SJSA1 (cell line): Measurements from ENCODE around the gene DPEP2. TPM values are rescaled to one million over a fixed set of nuclear protein-coding genes. Genes with fewer than 3 reads are reported as not detected.
"Not testable (repeated sequence)": the region's sequence is repeated elsewhere in the genome, so short reads cannot be mapped to it uniquely, and the experiment has no call there.

Source experiments
- DNase-seq, 2 experiments: peaks; one replicate each; pipeline ENCODE4 v3.0.0-alpha.2; 2015 to 2020; ENCODE audit warnings: low spot score in 2 of 2, low read depth in 1 of 2
- H3K27ac ChIP-seq: fragments of 250-450 bp; sonication (Bioruptor Pico); 2 replicates; pipeline ENCODE4 v1.5.1; 2020; ENCODE audit warnings: mild to moderate bottlenecking, moderate library complexity
- H3K27me3 ChIP-seq: fragments of 250-450 bp; sonication (Bioruptor Pico); replicated peaks from 2 replicates; pipeline ENCODE4 v1.5.1; 2020; ENCODE audit warnings: mild to moderate bottlenecking, moderate library complexity
- H3K36me3 ChIP-seq: fragments of 250-450 bp; sonication (Bioruptor Pico); 2 replicates; pipeline ENCODE4 v1.5.1; 2020; ENCODE audit warnings: mild to moderate bottlenecking
- H3K4me1 ChIP-seq: fragments of 250-450 bp; sonication (Bioruptor Pico); replicated peaks from 2 replicates; pipeline ENCODE4 v1.6.1; 2021; ENCODE audit warnings: mild to moderate bottlenecking
- H3K4me3 ChIP-seq: fragments of 250-450 bp; sonication (Bioruptor Pico); 2 replicates; pipeline ENCODE4 v1.5.1; 2020; ENCODE audit warnings: mild to moderate bottlenecking
- H3K9me3 ChIP-seq: fragments of 250-450 bp; sonication (Bioruptor Pico); replicated peaks from 2 replicates; pipeline ENCODE4 v1.5.1; 2020; ENCODE audit warnings: mild to moderate bottlenecking
- total RNA-seq: library from RNA; depleted of rRNA; stranded (reverse); fragments of >200 nt; shearing (Covaris generic); gene quantifications from 2 replicates; pipeline ENCODE4 v1.2.3, GENCODE V29; 2014

The DPEP2 gene
- total RNA-seq, 1 experiment from 2014 or later = 0.18 TPM

DNA sequence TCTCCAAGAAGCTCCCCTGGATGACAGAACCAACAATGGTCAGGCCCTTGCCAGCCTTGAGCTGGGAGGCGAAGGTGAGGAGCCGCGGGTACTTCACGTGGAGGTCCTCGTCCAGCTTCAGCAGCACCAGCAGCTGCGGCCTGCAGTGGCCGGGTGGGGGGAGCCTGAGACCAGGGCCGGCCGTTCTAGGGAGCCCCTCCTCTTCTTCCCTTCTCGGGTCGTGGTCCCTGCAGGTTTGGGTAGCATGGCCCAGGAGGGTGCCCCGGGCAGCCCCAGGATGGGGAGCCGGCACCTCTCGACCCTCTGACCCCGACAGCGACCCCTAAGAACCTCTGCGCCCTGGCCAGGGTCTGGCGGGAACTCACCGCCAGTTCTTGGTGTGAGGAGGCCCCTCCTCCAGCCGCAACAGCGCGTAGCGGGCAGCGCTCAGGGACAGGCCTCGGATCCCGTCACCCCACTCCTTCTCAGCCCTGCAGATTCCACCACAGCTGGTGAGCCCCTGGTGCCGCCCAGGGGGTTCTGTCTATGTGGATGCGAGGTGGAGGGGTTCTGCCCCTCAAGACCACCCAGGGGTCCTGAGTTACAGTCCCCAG, 52.2 kb downstream of the DPEP2 start:
- no peak overlapping the region for H3K4me3 ChIP-seq
- no peaks in the 10 kb centered on the region for H3K27me3 ChIP-seq
- H3K27ac ChIP-seq = no peak overlapping the region
- H3K9me3 ChIP-seq = no peaks in the 10 kb centered on the region
- H3K4me1 ChIP-seq = no peaks in the 10 kb centered on the region
- peaks cover 100% of the 10 kb centered on the region for H3K36me3 ChIP-seq
- DNase-seq = no peak

DNA sequence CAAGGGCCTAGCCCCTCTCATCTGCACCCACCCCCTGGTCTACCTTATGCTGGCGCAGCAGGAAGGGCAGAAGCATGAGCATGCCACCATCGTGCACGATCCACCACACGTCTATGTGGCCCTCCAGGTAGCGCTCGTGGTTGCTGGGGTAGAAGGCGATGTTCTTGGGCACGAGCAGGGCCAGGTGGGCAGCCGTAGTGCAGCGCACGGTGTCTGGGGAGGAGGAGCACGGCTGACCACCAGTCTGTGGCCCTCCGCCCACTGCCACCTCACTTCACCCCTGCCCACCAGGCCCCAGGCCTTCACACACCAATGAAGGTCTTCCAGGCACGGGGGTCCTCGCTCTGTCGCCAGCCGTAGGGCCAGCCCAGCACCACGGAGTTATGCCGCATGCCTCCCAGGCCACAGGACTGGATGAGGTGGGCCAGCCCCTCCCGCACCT, 53.1 kb downstream of the DPEP2 start:
- Histone ChIP-seq H3K4me3 (no peak overlapping the region), H3K27ac (no peak overlapping the region), H3K36me3 (peaks cover 100% of the 10 kb centered on the region), H3K4me1 (no peaks in the 10 kb centered on the region), H3K9me3 (no peaks in the 10 kb centered on the region), H3K27me3 (no peaks in the 10 kb centered on the region)
- DNase-seq = no peak

DNA sequence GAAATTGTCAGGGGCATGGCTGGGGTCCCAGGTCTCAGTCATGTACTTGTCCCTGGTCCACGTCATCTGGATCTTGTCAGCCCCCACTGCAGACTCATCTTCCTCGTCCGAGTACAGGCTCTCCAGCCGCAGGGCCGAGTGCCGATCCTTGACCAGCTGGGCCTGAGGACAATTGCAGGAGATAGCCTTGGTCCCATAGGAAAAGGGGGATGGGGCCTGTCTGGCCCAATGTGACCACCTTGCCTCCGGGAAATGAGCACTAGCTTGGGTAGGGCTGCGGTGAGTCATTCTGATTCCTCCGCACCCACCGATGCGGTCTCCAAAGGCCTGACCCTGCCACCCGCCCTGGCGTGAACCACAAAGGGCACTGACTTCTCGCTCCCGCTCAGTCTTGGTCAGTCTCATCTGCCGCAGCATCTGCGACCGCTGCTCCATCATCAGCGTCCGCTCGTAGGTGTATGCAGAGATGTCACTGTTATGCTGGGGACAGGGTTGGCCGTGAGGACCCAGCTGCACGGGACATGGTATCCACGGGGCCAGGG, 53.8 kb downstream of the DPEP2 start:
- H3K4me1 ChIP-seq = no peaks in the 10 kb centered on the region
- no peaks in the 10 kb centered on the region for H3K9me3 ChIP-seq
- no peak overlapping the region for H3K4me3 ChIP-seq
- H3K27me3 ChIP-seq = no peaks in the 10 kb centered on the region
- H3K36me3 ChIP-seq = peaks cover 100% of the 10 kb centered on the region
- no peak for DNase-seq
- H3K27ac ChIP-seq = no peak overlapping the region

DNA sequence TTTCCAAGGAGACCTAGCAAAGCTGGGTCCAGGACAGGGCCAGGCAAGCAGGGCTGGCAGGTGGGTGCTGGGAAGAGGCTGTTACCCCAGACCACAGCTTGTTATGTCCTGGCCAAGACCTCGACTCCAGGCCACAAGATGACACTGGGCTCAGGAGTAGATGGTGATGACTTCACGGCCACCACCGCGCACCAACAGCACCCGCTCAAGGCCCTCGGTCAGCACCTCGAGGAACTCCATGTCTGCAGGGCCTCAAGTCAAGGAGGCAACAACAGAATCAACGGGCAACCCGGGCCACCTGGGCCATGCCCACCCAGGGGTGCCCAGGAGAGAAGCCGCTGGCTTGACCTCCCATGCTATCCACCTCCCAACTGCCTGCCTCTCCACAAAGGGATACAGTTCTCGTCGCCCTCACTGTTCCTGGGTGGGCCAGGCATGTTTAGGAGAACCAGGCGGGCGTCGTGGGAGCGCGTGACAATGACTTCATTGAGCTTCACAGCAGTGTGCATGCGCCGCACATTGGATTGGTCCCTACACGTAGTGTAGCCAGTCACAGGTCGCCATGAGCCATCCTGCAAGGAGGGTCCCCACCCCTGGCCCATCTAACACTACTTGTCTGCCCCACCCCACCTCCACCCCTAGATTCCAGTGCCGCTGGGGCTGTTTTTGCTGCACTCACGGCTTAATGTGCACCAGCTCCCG, 54.4 kb downstream of the DPEP2 start:
- no peaks in the 10 kb centered on the region for H3K27me3 ChIP-seq
- peaks cover 100% of the 10 kb centered on the region for H3K36me3 ChIP-seq
- H3K27ac ChIP-seq = no peak overlapping the region
- no peak overlapping the region for H3K4me3 ChIP-seq
- H3K4me1 ChIP-seq = no peaks in the 10 kb centered on the region
- H3K9me3 ChIP-seq = no peaks in the 10 kb centered on the region
- no peak for DNase-seq

DNA sequence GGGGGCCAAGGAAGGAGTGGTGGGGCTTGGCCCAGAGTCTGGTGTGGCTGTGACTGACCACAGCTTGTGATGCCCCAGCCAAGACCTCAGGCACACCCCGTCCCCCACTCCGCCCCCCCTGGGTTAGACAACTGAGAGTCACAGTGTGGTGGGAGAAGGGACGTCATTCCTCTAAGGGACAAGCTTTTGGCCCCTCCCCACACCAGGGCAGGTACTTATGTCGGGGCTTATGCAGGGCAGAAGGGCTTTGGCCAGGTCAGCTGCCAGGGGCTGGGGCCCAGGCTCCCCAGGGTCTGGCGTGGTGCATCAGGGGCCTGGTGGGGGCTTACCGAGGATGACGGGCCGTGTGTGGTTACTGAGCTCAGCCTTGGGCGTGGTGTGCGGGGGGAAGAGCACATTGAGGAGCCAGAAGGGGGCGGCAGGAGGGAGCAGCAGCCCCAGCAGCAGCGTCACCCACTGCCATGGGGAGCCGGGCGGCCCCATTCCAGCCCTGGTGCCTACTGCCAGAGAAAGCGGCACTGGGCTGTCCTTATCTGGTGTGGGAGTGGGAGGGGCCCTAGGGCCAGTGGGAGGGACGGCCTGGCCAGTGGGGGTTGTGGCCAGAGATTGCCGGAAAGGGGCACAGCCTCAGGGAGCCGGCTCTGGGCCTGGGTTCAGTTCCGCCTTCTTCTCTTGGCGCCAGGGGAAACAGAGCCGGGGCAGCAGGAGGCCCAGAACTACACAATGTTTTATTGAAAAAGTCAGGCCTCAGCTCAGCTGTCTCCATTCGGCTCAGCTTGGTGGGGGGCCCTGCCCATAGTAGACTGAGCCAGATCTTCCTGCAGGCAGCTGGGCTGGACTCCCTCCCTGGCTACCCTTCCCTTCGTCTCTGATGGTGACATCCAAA, 55.4 kb downstream of the DPEP2 start, which contains the start of gene LCAT:
Gene LCAT (minus strand): TSS at position 502 of the 886 bp plus-strand sequence. CDS start 19 bp downstream, at position 483.
- no peak within 1 kb of the TSS for H3K4me3 ChIP-seq
- no peaks in the 10 kb centered on the region for H3K4me1 ChIP-seq
- no peak within 1 kb of the TSS for H3K27ac ChIP-seq
- DNase-seq = no peak
- H3K9me3 ChIP-seq = no peaks in the 10 kb centered on the region
- H3K27me3 ChIP-seq = no peaks in the 10 kb centered on the region
- peaks cover 98% of the 10 kb centered on the region for H3K36me3 ChIP-seq

DNA sequence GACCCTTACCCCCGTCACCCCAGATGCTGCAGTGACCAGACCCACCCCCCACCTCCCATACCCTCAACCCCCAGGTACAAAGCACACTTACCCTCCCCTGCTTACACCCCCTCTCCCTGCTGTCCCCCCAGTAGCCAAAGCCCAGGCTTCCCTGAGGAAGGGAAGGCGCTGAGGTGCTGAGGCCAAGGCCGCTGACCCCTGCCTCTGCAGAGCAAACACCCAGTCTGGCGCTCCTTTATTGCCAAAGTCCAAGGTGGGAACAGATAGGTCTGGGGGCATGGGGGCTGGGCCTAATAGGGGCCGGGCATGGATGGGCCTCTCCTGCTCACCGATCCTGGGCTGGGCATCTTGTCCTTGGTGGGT, 56.0 kb downstream of the DPEP2 start:
- no peaks in the 10 kb centered on the region for H3K27me3 ChIP-seq
- H3K36me3 ChIP-seq = peaks cover 94% of the 10 kb centered on the region
- DNase-seq = no peak
- H3K27ac ChIP-seq = no peak overlapping the region
- no peaks in the 10 kb centered on the region for H3K9me3 ChIP-seq
- H3K4me3 ChIP-seq = no peak overlapping the region
- H3K4me1 ChIP-seq = no peaks in the 10 kb centered on the region

DNA sequence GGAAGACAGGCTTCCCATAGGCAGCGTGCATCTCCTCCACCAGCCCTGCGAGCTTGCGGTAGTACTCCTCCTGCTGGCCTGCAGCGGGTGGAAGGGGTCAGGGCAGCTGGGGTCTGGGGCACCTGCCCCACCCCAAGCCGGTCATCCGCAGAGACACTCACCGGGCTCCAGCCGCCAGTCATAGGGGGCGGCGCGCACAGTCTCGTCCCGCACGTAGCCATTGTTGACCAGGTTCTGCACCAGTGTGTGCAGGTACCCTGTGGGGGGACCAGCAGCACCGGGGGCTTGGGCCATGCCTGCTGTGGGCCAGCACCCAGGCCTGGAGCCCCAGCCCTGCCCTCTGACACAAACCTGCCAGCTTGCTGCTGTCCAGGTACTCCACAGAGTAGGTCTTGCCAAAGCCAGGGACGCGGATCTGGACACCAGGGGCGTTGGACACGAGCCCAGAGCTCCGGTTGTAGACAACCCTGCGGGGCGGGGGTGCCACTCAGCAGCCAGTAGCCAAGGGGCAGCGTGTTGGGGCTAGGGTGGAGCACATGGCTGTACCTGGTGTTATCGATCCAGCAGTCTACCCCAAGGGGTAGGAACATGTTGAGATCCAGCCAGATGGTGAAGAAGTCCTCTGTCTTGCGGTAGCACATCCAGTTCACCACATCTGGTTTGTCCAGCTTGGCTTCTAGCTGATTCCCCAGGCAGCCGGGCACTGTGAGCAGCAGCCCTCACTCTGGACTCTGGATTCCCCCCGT, 56.6 kb downstream of the DPEP2 start:
- Histone ChIP-seq H3K27me3 (no peaks in the 10 kb centered on the region), H3K36me3 (peaks cover 88% of the 10 kb centered on the region), H3K4me3 (no peak overlapping the region), H3K27ac (no peak overlapping the region), H3K9me3 (no peaks in the 10 kb centered on the region), H3K4me1 (no peaks in the 10 kb centered on the region)
- no peak for DNase-seq

DNA sequence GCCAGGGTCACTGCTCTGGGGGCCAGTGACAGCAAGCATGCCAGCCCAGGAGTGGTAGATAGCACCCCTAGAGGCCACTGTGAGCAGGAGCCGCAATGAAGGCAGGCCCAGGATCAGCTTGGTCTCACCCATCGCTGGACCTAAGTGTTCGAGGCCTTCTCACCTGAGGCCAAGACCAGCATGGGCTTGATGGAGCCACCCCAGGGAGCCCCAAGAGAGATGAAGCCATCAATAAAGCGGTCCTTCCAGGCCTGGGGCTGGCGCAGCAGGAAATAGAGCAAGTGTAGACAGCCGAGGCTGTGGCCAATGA, 57.1 kb downstream of the DPEP2 start:
- no peak overlapping the region for H3K27ac ChIP-seq
- H3K4me1 ChIP-seq = peaks cover 4% of the 10 kb centered on the region
- peaks cover 83% of the 10 kb centered on the region for H3K36me3 ChIP-seq
- no peaks in the 10 kb centered on the region for H3K27me3 ChIP-seq
- no peaks in the 10 kb centered on the region for H3K9me3 ChIP-seq
- H3K4me3 ChIP-seq = no peak overlapping the region
- peak in 1 of 2 experiments; percentile 39 for DNase-seq

DNA sequence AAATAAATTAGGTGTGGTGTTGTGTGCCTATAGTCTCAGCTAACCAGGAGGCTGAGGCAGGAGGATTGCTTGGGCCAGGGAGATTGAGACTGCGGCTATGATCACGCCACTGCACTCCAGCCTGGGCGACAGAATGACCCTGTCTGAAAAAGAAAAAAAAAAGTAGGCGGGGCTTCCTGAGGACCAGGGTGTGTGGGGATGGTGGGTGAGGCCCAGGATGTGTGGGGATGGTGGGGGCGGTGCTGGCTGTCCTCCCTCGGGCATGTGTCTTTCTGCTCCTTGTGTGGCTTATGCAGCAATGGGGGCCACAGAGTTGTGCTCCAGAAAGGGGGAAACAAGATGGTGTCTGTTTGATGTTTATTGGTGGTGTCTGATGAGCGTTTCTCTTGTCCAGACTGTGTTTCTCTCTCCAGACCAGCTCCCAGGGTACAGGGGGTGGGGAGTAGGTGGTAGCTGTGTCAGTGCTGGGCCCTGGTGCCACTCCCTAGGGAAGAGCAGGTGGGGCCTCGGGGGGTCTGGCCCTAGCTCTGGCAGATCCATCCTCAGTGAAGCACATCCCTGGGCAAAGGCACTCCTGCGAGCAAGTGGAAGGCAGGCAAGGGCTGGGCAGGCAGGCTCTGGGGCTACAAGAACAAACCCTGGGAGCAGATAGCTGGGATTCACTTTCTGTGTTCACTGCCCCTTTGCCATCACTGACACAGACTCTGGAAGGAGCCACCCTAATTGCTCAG, 57.6 kb downstream of the DPEP2 start:
- Histone ChIP-seq H3K4me1 (peaks cover 8% of the 10 kb centered on the region), H3K4me3 (no peak overlapping the region), H3K27me3 (no peaks in the 10 kb centered on the region), H3K9me3 (no peaks in the 10 kb centered on the region), H3K27ac (no peak overlapping the region), H3K36me3 (peaks cover 78% of the 10 kb centered on the region)
- DNase-seq = no peak

DNA sequence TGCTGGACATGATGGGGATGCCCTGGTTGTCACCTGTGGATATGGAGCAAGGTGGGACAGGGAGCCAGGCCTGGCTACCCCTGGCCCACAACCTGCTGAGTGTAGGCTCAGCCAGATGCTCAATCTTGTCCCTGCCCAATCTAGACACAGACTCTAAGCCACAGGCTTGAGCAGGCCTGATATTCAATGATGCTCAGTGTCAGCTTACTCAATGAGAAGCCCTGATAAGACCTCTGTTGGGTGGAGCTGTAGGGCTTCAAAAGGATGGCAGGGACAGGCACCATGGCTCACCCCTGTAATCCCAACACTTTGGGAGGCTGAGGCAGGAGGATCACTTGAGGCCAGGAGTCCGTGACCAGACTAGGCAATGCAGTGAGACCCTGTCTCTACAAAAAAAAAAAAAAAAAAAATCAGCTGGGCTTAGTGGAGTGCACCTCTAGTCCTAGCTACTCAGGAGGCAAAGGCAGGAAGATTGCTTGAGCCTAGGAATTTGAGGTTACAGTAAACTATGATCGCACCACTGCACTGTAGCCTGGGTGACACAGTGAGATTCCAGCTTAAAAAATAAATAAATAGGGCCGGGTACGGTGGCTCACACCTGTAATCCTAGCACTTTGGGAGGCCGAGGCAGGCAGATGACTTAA, 58.7 kb downstream of the DPEP2 start:
- Histone ChIP-seq H3K27ac (no peak overlapping the region), H3K4me3 (no peak overlapping the region), H3K36me3 (peaks cover 74% of the 10 kb centered on the region)

DNA sequence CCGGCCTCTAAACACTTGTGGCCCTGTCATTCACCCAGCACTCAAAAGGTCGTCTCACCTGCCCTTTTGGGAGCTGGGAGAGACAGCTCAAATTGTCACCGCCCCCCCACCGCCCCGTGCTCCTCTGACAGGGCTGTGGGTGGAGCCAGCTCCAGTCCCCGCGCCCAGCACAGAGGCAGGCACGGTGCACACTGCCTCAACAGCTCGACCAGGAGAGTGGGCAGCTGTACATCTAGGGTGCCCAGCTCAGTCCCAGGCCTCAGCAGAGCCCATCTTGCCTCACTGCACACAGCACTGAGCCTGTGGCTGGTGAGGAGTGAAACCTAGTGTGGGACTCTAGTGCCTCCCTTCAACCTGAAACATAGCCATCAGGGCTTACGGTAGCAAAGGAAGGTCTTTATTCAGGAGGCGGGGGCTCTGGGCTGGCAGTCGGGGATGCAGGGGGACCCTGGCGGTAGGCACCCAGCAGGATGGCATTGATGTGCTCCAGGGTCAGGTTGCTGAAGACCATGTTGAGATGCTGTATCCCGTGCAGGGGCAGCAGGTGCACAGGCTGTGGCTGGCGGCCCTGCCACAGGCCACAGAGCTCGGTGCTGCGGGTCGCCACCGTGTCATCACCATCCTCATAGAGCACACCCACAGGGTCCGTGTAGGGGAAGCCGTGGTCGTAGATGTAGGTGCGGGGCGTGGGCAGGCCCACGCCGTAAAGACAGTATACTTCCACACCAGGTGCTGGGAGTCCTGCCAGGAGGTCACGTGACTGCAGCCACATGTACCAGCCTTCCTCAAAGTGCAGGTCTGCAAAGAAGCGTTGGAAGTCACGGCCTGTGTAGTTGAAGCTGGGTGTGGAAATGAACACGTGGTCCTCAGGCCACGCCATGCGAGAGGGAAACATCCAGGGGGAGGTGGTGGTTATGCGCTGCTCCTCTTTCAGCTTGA, 59.5 kb downstream of the DPEP2 start:
- H3K4me3 ChIP-seq = no peak overlapping the region
- H3K4me1 ChIP-seq = peaks cover 17% of the 10 kb centered on the region
- no peaks in the 10 kb centered on the region for H3K9me3 ChIP-seq
- H3K27ac ChIP-seq = no peak overlapping the region
- DNase-seq = no peak
- H3K36me3 ChIP-seq = peaks cover 74% of the 10 kb centered on the region
- no peaks in the 10 kb centered on the region for H3K27me3 ChIP-seq

More for the DNA sequence above, 58.7 kb downstream of the DPEP2 start:
- no peaks in the 10 kb centered on the region for H3K9me3 ChIP-seq
- peaks cover 12% of the 10 kb centered on the region for H3K4me1 ChIP-seq
- H3K27me3 ChIP-seq = no peaks in the 10 kb centered on the region
- DNase-seq = no peak

DNA sequence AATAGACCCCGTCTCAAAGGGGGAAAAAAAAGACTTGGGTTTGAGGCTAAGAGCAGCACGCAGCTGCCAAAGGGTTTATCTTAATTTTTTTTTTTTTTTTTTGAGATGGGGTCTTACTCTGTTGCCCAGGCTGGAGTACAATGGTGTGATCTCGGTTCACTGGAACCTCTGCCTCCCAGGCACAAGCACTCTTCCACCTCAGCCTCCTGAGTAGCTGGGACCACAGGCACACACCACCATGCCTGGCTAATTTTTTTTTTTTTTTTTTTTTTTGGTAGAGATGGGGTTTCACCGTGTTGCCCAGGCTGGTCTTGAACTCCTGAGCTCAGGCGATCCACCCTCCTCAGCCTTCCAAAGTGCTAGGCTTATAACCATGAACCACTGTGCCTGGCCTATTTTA, 61.6 kb downstream of the DPEP2 start:
- H3K9me3 ChIP-seq, H3K27ac ChIP-seq, H3K27me3 ChIP-seq, DNase-seq, H3K4me3 ChIP-seq: not testable (repeated sequence)
- Histone ChIP-seq H3K4me1 (peaks cover 17% of the 10 kb centered on the region), H3K36me3 (peaks cover 64% of the 10 kb centered on the region)
